HepG2 (cell line): ENCODE results near the gene MBIP. TPM values are rescaled to one million over a fixed set of nuclear protein-coding genes. Genes with fewer than 3 reads are reported as not detected.

ENCODE experiments used
- ATAC-seq: fragments of 200-7000 bp; cut with Tn5 transposase; 3 replicates; pipeline ENCODE4 v1.9.1; 2020; ENCODE audit warnings: mild to moderate bottlenecking, moderate library complexity
- BruUV-seq: library from RNA; stranded (reverse); fragments of 400-500 nt; replicated peaks from 2 replicates; lab custom pipeline; 2021; lab: Mats Ljungman, UMichigan
- CTCF ChIA-PET: fragments of 300-600 bp; formaldehyde crosslinking; extraction: SDS; loops from one replicate; lab custom pipeline; 2021; ENCODE audit warnings: low total read pairs, inconsistent platforms, low intra/inter-chr PET ratio; lab: Yijun Ruan, JAX
- POLR2A ChIA-PET: fragments of 350-600 bp; sonication (Branson Sonifier 250); formaldehyde crosslinking; loops from one replicate; lab custom pipeline; 2020; ENCODE audit warnings: antibody characterized with exemption, inconsistent platforms; lab: Yijun Ruan, JAX
- DNase-seq: peaks from one replicate; pipeline ENCODE4 v3.0.0-alpha.2; 2015; ENCODE audit warnings: low spot score
- FAIRE-seq: peaks from 3 replicates; lab custom pipeline; 2011; peaks lifted over from hg19 to GRCh38; lab: Jason Lieb, UNC
- H2AFZ ChIP-seq: one replicate; pipeline ENCODE4 v1.6.1; 2011; ENCODE audit warnings: low read length, inconsistent platforms
- H3K27ac ChIP-seq: fragments of 300-600 bp; 3 replicates; pipeline ENCODE4 v1.8.0; 2011; ENCODE audit warnings: mixed run types, mild to moderate bottlenecking, mixed read lengths, low read length, inconsistent platforms; ENCODE audit not compliant: insufficient read depth; ENCODE audit errors: extremely low read length
- H3K27me3 ChIP-seq, 2 experiments: fragments of 200-600 bp in 1 of 2; 2 replicates in 1 of 2; 3 replicates in 1 of 2; pipeline versions ENCODE4 v1.6.0 to v1.8.0; 2011; ENCODE audit warnings: low read length in 2 of 2, mild to moderate bottlenecking in 2 of 2, moderate library complexity in 2 of 2, inconsistent platforms in 1 of 2; ENCODE audit not compliant: insufficient read depth in 2 of 2, control insufficient read depth in 1 of 2
- H3K36me3 ChIP-seq, 2 experiments: fragments of 200-600 bp in 1 of 2; replicated peaks in 1 of 2; 2 replicates in 1 of 2; 3 replicates in 1 of 2; pipeline versions ENCODE4 v1.5.1 to v1.8.0; 2011; ENCODE audit warnings: low read length in 2 of 2, inconsistent platforms in 1 of 2; ENCODE audit not compliant: insufficient read depth in 2 of 2, control insufficient read depth in 1 of 2
- H3K4me1 ChIP-seq: 2 replicates; pipeline ENCODE4 v1.5.1; 2012; ENCODE audit warnings: low read length, inconsistent platforms; ENCODE audit not compliant: insufficient read depth
- H3K4me2 ChIP-seq: 2 replicates; pipeline ENCODE4 v1.6.0; 2011; ENCODE audit warnings: low read depth, low read length, inconsistent platforms
- H3K4me3 ChIP-seq, 3 experiments: fragments of 200-600 bp in 1 of 3; sonication (generic), shearing (Covaris generic) in 1 of 3; replicated peaks in 1 of 3; 2 replicates each; pipeline ENCODE4 v1.5.1; 2011 to 2016; ENCODE audit warnings: low read length in 3 of 3, inconsistent platforms in 2 of 3, low read depth in 2 of 3, mild to moderate bottlenecking in 2 of 3, control low read depth in 1 of 3, mixed read lengths in 1 of 3; ENCODE audit not compliant: insufficient read depth in 1 of 3
- H3K79me2 ChIP-seq: one replicate; pipeline ENCODE4 v1.6.1; 2011; ENCODE audit warnings: low read length, inconsistent platforms; ENCODE audit not compliant: insufficient read depth
- H3K9ac ChIP-seq: 2 replicates; pipeline ENCODE4 v1.6.0; 2011; ENCODE audit warnings: mild to moderate bottlenecking, low read depth, low read length, inconsistent platforms; ENCODE audit not compliant: insufficient read depth
- H3K9me3 ChIP-seq: 2 replicates; pipeline ENCODE4 v1.5.1; 2012; ENCODE audit warnings: mild to moderate bottlenecking, low read length
- H4K20me1 ChIP-seq: 2 replicates; pipeline ENCODE4 v1.6.0; 2011; ENCODE audit warnings: inconsistent platforms, mild to moderate bottlenecking, low read length, moderate library complexity; ENCODE audit not compliant: insufficient read depth
- KIAA2018 ChIP-seq: sonication (generic); formaldehyde crosslinking; IDR thresholded peaks from 2 replicates; pipeline ENCODE4 v1.5.0; 2020; ENCODE audit warnings: mild to moderate bottlenecking, missing genetic modification reagents, borderline replicate concordance
- MAFF ChIP-seq: IDR thresholded peaks from 2 replicates; pipeline ENCODE4 v1.6.1; 2011; ENCODE audit warnings: low read depth, low read length, improper control_type of control experiment
- MAFK ChIP-seq, 2 experiments: IDR thresholded peaks in 1 of 2; conservative IDR thresholded peaks in 1 of 2; 2 replicates each; pipeline ENCODE4 v1.6.1; 2011; ENCODE audit warnings: improper control_type of control experiment in 2 of 2, low read length in 2 of 2
- MXD1 ChIP-seq: sonication (generic); formaldehyde crosslinking; IDR thresholded peaks from 2 replicates; pipeline ENCODE4 v1.4.0; 2020; ENCODE audit warnings: mild to moderate bottlenecking, missing genetic modification reagents
- NFYC ChIP-seq: IDR thresholded peaks from 2 replicates; pipeline ENCODE4 v1.6.1; 2016; ENCODE audit warnings: missing genetic modification reagents, missing compliant biosample characterization
- TOE1 ChIP-seq: sonication (generic); formaldehyde crosslinking; IDR thresholded peaks from 2 replicates; pipeline ENCODE4 v1.4.0; 2020; ENCODE audit warnings: mild to moderate bottlenecking, missing genetic modification reagents
- TP53 ChIP-seq: sonication (generic); formaldehyde crosslinking; conservative IDR thresholded peaks from 2 replicates; pipeline ENCODE4 v1.4.0; 2020; ENCODE audit warnings: missing genetic modification reagents
- ZNF331 ChIP-seq: sonication (generic); formaldehyde crosslinking; IDR thresholded peaks from 2 replicates; pipeline ENCODE4 v1.4.0; 2020; ENCODE audit warnings: missing genetic modification reagents
- ZNF740 ChIP-seq: sonication (generic); formaldehyde crosslinking; IDR thresholded peaks from 2 replicates; pipeline ENCODE4 v1.4.0; 2020; ENCODE audit warnings: missing genetic modification reagents
- WGBS: methylation state at CpG from one replicate; pipeline ENCODE4 v1.1.6; 2017; ENCODE audit warnings: low lambda C conversion rate; 5-methylcytosine and 5-hydroxymethylcytosine counted together
- in situ Hi-C: cut with HindIII; loops from 2 replicates; pipeline ENCODE4 v1.10.0; 2017; ENCODE audit warnings: low pct_unique_long_range_greater_than_20kb; ENCODE audit not compliant: extremely low pct_ligation_motif_present
- intact Hi-C: fragments of 100-400 bp; cut with micrococcal nuclease; formaldehyde crosslinking; loops from one replicate; pipeline ENCODE4 v1.10.0; 2022; ENCODE audit not compliant: unreplicated experiment
- polyA plus RNA-seq, 8 experiments: library from polyadenylated mRNA; depleted of rRNA in 3 of 8; stranded (reverse) in 7 of 8; unstranded in 1 of 8; fragments of >200 nt; fragmentation: Illumina TruSeq in 4 of 8; extraction: Trizol in 4 of 8; gene quantifications; 2 replicates each; pipeline versions ENCODE4 v1.2.1 to v1.2.3, GENCODE V29; 2011 to 2016; ENCODE audit warnings: low read depth in 4 of 8, missing spikeins in 1 of 8, mixed read lengths in 1 of 8; ENCODE audit not compliant: insufficient read depth in 1 of 8
- total RNA-seq, 5 experiments: library from RNA; depleted of rRNA; stranded (reverse); fragments of >200 nt; fragmentation: Illumina TruSeq; extraction: Trizol; gene quantifications; 2 replicates each; pipeline ENCODE4 v1.2.3, GENCODE V29; 2016; ENCODE audit warnings: low read depth in 1 of 5

The MBIP gene
- total and polyA plus RNA-seq, 2 of the 13 experiments (the other 11 are each of a cell fraction or from before 2014, with no cell fraction given) = 48.1 to 48.6 TPM

GRCh38 chr14:36294543-36294942 lies 25.9 kb downstream of the MBIP start:
- BruUV-seq = no TSS peak
- CTCF ChIA-PET = no interaction called here
- Histone ChIP-seq H3K9ac (no peak overlapping the region), H3K27me3 (no peaks in the 10 kb centered on the region), H3K4me2 (no peak overlapping the region), H4K20me1 (no peaks in the 10 kb centered on the region), H3K79me2 (no peaks in the 10 kb centered on the region), H3K36me3 (peaks cover 7 to 34% of the 10 kb centered on the region in 2 experiments), H3K4me1 (no peaks in the 10 kb centered on the region), H2AFZ (no peak overlapping the region), H3K27ac (no peak overlapping the region), H3K4me3 (no peak overlapping the region), H3K9me3 (no peaks in the 10 kb centered on the region)
- POLR2A ChIA-PET = interaction anchor here (2.7 kb wide), 1 partner anchor 26 kb away, joined by 16 read pairs; the partner anchor contains the start of gene MBIP
- 97% methylated on average over 4 of the region's 4 CpGs for WGBS
- ATAC-seq (no peak), FAIRE-seq (no peak), DNase-seq (no peak)
- in situ Hi-C loops (no loop called here), intact Hi-C loops (no loop called here)
- TF ChIP-seq ZNF331 (CRISPR knock-in tag) = no peak
- TF ChIP-seq KIAA2018 (CRISPR knock-in tag) = no peak
- no peak for TF ChIP-seq TOE1
- no peak for TF ChIP-seq MXD1 (CRISPR knock-in tag)
- no peak for TF ChIP-seq ZNF740 (CRISPR knock-in tag)
- no peak for TF ChIP-seq TP53
- TF ChIP-seq NFYC (CRISPR knock-in tag) = no peak
- peak; percentile 44 for TF ChIP-seq MAFF
- TF ChIP-seq MAFK (conservative IDR thresholded peaks at IDR 0.05 in 1 of 2, IDR thresholded peaks at IDR 0.05 in 1 of 2; ENCODE audit: low read length in 2 of 2) = peak; percentile 53 to 66; a peak in 3 of 4 replicates
